Urothelium cell line (cell line): ENCODE measurements around the gene NCAM2.
"Not testable (repeated sequence)": the region's sequence is repeated elsewhere in the genome, so short reads cannot be mapped to it uniquely, and the experiment has no call there.

ENCODE experiments used
- DNase-seq: peaks from one replicate; pipeline ENCODE4 v3.0.0; 2011; ENCODE audit warnings: low spot score, mixed read lengths
- FAIRE-seq: peaks from 2 replicates; lab custom pipeline; 2011; peaks lifted over from hg19 to GRCh38; lab: Jason Lieb, UNC

The NCAM2 gene

DNA sequence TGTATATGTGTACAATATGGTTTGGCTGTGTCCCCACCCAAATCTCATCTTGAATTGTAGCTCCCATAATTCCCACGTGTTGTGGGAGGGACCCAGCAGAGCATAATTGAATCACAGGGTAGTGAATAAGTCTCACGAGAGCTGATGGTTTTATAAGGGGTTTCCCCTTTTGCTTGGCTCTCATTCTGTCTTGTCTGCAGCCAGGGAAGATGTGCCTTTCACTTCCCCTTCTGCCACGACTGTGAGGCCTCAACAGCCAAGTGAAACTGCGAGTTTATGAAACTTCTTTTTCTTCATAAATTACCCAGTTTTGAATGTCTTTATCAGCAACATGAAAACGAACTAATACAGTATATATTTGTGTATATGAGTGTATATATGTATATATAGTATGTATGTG lies 406.1 kb downstream of the NCAM2 start:
- not testable (repeated sequence) for DNase-seq, FAIRE-seq

DNA sequence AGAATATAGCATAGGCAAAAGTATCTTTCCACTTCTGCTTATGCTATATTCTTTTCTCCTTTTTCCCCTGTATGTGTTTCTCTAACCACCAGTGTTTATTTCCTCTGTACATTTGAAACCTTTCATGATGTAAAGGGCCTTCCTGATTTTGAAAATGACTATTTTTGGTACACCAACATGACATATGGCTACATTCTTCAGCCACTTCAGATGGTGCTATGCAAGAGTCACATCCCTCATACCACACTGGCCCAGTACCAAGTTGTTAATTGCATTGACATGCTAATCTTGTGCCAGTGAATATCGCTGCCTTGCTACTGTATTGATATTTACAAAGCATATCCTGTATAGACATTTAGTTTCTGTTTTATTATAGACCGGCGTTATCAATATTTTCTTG lies 408.7 kb downstream of the NCAM2 start:
- FAIRE-seq, result no peak
- no peak for DNase-seq

DNA sequence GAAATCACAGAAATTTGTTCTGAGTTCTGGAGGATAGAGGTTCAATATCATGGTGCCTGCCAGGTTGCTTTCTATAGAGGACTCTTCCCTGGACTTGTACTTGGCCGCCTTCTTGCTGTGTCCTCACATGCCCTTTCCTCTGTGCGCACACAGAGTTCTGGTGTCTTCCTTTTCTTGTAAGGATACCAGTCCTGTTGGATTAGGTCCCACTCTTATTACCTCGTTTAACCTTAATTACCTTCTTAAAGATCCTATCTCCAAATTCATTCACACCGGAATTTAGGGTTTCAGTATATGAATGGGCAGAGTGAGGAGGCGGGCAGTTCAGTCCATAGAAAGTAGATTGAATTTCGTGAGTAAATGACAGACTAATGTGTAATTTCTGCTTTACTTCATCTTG lies 413.9 kb downstream of the NCAM2 start:
- no peak for DNase-seq
- no peak for FAIRE-seq

DNA sequence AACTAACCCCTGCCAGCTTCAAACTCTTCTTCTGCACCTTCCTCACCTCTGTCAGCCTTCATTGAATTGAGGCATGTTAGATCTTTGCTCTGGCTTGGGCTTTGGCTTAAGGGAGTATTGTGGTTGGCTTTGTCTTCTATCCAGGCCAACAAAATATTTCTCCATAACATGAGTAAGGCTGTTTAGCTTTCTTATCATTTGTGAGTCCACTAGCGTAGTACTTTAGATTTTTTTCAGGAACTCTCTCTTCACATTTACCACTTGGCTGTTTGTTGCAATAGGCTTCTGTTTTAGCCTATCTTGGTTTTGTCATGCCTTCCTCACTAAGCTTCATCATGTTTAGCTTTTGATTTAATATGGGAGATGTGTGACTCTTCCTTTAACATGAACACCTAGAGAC lies 417.5 kb downstream of the NCAM2 start:
- no peak for FAIRE-seq
- no peak for DNase-seq

DNA sequence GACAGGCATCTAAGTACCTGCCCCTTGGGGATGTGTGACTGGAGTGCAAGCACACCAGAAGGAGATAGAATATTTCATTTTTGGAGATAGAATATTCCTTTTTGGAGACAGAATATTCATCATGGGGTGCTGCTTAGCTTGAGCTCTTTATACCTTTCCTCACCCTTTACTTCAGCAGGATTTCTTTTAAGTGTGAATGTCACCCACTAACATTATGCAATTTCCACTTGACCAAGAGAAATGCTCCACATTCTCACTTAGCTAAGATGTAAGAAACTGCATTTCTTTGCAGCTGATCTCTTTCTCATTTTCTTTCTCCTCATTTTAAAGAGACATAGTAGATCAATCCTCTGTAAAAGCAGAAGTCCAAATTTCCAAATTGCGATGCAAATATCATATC lies 436.7 kb downstream of the NCAM2 start:
- no peak for FAIRE-seq
- no peak for DNase-seq

DNA sequence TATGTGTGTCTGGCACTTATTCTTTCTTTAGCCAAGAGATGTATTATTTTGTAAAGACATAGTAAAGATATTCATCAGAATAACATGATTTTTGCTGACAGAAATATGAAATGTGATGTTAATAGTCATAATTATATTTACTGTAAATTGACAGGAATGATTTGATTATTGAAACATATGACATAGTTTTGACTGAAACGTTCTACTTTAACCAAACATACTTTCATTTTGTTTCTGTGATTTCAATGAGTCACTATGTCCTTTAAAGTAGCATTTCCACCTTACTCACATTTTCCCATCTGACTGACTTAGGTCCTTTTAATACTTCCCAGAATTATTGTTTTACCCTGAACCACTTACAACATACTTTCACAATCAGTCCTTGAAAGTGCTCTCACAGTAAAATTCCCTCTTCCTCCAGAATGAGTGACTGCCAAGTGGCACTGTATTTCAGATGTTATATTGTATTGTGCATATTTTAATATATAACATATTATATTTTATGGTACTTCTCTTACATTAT lies 437.9 kb downstream of the NCAM2 start:
- FAIRE-seq (no peak), DNase-seq (no peak)

DNA sequence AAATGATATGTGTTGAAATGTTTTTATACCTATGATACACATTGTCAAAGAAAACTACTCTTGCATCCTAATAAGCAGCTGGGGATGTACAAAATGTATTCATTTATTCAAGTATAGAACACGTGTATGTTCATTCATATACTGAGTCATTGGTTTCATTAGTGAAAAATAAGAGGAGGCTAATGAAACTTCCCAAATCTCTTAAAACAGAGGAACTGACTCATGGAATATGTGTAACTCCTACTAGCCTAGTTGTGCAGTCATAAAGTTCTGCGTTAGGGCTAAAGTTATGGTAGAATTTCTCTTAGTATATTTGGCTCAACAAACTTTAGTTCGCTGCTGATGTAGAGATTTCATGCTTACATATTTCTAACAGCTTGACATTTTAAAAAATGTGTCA lies 441.6 kb downstream of the NCAM2 start:
- DNase-seq (no peak), FAIRE-seq (no peak)

DNA sequence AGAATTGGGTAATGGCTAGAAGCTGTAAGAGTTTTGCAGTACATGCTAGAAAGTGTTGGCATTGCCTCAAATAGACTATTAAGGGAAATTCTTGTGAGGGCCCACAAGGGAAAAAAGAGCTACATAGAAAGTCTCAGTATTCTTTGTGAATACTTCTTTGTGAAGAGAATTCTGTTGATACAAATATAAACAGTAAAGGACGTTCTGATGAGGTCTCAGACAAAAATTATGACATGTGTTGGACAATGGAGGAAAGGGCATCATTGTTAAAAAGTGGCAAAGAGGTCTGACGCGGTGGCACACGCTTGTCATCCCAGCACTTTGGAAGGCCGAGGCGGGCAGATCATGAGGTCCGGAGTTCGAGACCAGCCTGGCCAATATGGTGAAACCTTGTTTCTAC lies 458.9 kb downstream of the NCAM2 start:
- DNase-seq (no peak), FAIRE-seq (no peak)

DNA sequence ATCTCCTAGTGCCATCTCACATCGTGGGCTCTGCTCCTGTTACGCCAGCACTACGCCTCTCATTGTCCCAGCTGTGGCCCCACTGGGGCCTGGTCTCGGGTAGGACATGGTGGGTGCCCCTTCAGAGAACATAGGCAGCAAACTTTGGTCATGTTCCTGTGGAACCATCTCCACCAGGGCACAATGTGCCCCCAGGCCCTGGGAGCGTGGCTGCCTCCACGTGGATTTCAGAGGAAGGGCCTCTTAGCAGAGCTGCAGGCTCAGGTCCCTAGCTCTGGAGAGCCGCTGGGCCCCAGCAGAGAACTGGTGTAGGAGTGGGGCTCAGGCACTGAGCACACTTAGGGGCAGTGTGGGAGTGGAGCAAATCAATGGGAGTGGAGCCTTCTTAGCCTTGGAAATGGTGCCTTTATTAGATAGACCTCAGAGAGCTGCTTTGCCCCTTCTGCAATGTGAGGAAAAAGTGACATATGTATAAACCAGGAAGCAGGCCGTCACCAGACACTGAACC lies 460.0 kb downstream of the NCAM2 start:
- DNase-seq (no peak), FAIRE-seq (no peak)

DNA sequence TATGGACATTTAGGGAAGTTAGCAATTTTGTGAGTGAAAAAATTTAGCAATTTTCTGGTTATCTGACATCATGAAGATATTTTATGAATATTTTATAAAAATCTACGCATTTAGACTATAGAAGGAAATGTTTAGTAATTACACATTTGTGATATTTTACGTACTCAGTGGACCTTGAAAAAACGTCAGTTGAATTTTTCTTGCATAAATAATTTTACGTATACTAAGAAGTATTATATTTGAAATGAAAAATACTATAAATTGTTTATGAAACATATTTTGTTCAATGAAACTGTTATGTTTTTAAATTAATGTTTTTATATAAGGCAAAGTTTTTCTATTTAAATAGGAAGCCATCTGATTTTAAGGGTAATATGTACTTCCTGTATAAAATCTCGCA lies 462.8 kb downstream of the NCAM2 start:
- no peak for DNase-seq

DNA sequence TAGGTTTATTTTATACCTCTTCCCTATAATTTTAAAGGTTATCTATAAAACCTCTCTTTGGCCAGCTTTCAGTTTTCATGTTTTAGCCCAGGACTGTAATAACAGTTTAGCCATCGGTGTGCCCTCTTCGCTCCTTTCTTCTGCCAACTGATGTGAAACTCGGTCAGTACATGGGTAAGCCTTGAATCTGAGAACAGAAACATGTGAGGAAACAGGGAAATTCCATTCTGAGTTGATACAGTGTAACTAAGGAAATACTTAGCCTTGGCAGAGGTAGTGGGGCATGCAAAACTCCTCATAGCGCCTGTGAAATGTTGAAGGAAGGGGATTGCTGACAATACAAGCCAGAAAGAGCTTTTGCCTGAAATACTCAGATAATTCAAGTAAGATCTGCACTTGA lies 465.2 kb downstream of the NCAM2 start:
- FAIRE-seq, result no peak
- DNase-seq, result no peak

More for the DNA sequence above, 462.8 kb downstream of the NCAM2 start:
- FAIRE-seq, result no peak

DNA sequence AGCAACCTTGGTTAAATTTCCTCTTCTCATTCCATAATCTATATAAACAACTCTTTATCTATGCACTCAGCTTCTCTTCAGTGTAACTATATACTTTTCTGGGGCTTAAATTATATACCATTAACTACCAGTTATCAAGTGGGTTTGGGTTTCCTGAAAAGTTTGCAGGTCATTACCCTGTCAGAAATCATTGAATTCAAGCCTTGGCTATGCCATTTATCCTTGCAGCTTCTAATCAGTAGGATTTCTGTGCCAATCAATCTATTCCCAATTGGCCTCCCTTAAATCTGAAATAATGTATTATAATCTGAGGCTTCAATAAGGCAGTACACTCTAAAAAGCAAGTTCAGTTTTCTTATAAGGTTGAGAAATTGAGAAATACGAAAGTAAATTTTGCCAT lies 466.5 kb downstream of the NCAM2 start:
- DNase-seq, result no peak
- no peak for FAIRE-seq

DNA sequence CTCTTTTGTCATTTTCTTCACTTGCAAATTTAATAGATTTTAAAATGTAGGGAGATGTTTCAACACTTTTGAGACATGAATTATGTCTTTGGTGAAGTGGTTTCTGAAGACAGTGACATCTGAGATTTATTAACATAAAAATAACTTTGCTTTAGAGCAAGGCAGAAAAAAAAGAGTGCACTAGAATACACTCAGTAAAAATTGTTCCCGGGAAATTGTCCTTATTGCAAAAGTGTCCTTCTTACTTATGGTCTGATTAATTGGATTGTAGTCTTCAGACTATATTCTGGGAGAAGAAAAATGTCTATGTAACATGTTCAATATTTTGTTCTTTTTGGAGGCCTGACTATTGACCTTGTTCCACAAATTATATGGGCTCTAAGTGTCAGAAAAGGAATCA lies 468.5 kb downstream of the NCAM2 start:
- no peak for DNase-seq
- FAIRE-seq, result no peak

DNA sequence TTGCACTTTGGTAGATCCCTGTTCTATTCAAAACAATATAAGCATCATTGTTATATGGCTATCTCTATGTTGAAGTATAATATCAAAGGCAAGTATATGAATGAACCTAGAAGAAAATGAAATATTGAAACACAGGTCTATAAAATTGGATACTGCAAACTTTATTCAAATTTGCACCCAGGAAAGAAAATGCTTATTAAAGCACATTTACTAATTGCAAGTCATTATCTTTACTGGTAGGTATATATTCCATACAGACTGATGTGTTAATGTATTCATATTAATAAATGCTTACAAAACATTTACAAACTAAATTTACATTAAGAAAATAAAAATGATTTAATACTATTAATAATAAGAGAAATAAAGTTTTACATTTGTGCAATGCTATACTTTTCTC lies 469.8 kb downstream of the NCAM2 start:
- DNase-seq (no peak), FAIRE-seq (no peak)

DNA sequence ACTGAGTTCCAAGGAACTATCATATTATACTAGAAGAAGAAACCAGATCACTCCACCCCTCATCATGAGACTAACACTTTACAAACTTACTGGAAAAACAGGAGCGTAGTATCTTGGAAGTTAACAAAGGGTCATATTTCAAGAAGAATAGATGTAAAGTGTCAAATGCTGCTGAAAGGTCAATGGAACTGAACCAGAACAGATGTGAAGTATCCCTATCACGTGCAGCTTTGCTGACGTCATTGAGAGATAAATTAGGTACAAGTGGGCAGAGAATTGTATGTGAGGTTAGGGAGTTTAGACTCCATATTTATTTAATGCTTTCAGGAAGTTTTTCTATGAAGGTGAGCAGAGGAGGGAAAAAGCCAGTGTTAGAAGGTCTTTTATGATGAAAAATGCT lies 483.0 kb downstream of the NCAM2 start:
- DNase-seq (no peak), FAIRE-seq (no peak)

DNA sequence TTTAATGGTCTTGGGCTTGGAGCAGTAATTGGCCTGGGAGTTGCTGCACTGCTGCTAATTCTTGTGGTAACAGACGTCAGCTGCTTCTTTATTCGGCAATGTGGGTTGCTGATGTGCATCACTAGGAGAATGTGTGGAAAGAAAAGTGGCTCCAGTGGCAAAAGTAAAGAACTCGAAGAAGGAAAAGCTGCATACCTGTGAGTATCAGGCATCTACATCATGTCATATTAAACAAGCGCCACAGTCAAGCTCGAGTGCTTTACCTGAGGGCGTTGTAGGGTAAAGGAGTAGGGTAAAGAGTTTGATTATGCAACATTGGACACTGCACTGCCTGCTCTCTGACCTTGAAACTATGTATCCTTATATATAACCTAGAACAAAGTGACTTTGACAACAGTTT lies 510.6 kb downstream of the NCAM2 start:
- FAIRE-seq, result no peak
- DNase-seq, result no peak

DNA sequence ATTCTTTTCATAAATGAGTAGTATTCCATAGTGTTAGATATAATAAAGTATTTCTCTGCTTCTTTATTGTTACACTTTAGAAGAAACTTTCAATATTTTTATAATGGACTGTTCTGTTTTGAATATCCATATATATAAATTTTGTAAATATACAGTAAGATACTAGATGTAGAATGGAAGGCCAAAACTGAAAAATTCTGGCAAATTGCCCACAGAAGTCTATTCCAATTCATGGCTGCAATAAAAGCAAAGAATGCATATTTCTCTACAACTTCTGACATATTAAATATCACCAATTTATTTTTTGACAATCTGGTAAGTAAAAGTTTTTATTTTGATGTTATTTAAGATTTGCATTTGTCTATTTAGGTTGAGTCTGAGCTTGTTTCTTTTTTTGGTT lies 532.5 kb downstream of the NCAM2 start:
- no peak for FAIRE-seq
- no peak for DNase-seq

DNA sequence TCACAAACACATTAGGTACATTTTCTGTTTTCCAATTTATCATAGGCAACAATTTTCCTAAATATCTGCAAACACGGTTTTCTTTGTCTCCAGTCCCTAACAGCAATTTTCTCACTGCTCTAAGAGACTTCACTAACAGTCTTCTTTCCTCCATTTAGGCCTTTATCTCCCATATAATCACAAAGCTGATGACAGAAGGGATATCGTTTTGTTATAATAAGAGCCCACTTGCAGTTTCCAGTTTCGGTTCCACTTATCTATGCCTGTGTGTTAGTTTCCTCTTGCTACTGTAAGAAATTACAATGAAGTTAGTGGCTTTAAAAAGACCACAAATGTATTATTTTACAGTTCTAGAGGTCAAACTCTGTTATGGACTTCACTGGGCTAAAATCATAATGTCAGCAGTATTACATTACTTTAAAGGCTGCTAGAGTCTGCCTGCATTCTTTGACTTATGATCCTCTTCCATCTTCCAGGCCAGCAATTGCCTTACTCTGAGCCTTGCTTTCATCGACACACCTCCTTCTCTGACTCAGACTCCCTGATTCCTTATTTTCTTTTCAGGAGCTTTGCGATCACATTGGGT lies 549.3 kb downstream of the NCAM2 start:
- DNase-seq (no peak), FAIRE-seq (no peak)

DNA sequence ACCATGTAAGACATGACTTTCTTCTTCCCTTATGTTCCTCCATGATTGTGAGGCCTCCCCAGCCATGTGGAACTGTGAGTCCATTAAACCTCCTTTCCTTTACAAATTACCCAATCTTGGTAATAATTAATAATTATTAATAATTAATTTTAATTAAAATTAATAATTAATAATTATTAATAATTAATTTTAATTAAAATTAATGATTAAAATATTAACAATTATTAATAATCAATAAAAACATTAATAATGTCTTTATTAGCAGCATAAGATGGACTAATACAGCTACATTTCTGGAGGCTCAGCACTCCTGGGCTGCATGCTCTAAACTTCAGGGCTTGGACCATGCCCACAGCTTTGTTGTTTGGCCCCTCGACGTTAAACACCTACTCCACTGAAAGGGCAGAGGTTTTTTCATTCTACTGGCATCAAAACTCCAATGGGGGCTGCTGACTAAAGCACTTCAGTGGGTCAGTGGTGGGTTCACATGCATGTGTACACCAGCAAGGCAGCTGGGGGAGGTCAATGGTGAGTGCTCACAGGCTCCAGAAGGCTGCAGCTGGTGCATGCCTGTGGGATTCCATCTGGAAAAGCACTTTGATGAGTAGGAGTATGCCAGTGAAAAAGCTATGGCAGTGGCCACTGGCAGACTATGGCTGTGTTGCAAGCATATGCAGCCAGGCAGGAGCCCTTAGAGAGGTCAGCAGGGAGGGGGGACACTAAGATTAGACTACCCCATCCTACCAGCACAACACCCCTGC lies 561.3 kb downstream of the NCAM2 start:
- DNase-seq, result no peak
- no peak for FAIRE-seq
